HT1080 (cell line): ENCODE data around the gene IKBKE. TPM values are rescaled to one million over a fixed set of nuclear protein-coding genes. Genes with fewer than 3 reads are reported as not detected.

Experiments used
- DNase-seq: peaks from one replicate; pipeline ENCODE4 v3.0.0-alpha.2; 2015; ENCODE audit warnings: low read depth
- total RNA-seq: library from RNA; depleted of rRNA; stranded (reverse); fragments of >200 nt; shearing (Covaris generic); gene quantifications from 2 replicates; pipeline ENCODE4 v1.2.3, GENCODE V29; 2014

Gene IKBKE
- total RNA-seq, 1 experiment from 2014 or later: 14.3 TPM

GRCh38 chr1:206511362-206512057, 41.2 kb downstream of the IKBKE start:
- no peak for DNase-seq

- no peak for DNase-seq
Observed at GRCh38 chr1:206512058-206512850, 42.0 kb downstream of the IKBKE start.

- no peak for DNase-seq
Observed at GRCh38 chr1:206512851-206513180, 42.5 kb downstream of the IKBKE start.

- peak; percentile 81 for DNase-seq
Observed at GRCh38 chr1:206513312-206514111, 43.2 kb downstream of the IKBKE start.

- no peak for DNase-seq
Observed at GRCh38 chr1:206514813-206515387, 44.6 kb downstream of the IKBKE start.

GRCh38 chr1:206516728-206516990, 46.4 kb downstream of the IKBKE start:
- no peak for DNase-seq

GRCh38 chr1:206517784-206518183, 47.5 kb downstream of the IKBKE start:
- no peak for DNase-seq

GRCh38 chr1:206518206-206518605, 47.9 kb downstream of the IKBKE start:
- no peak for DNase-seq

- no peak for DNase-seq
Observed at GRCh38 chr1:206518743-206519142, 48.5 kb downstream of the IKBKE start.

GRCh38 chr1:206521127-206521526, 50.9 kb downstream of the IKBKE start:
- DNase-seq: no peak

- no peak for DNase-seq
Observed at GRCh38 chr1:206521694-206522402, 51.6 kb downstream of the IKBKE start.

- DNase-seq: peak; percentile 44
Observed at GRCh38 chr1:206524739-206525364, 54.6 kb downstream of the IKBKE start.

GRCh38 chr1:206526064-206526911, 56.0 kb downstream of the IKBKE start:
- DNase-seq: no peak

- no peak for DNase-seq
Observed at GRCh38 chr1:206529425-206529824, 59.1 kb downstream of the IKBKE start.

- DNase-seq: no peak
Observed at GRCh38 chr1:206532368-206532767, 62.1 kb downstream of the IKBKE start.

GRCh38 chr1:206534552-206534951, 64.3 kb downstream of the IKBKE start:
- DNase-seq: no peak

GRCh38 chr1:206535853-206536188, 65.5 kb downstream of the IKBKE start:
- no peak for DNase-seq

GRCh38 chr1:206537141-206537540, 66.9 kb downstream of the IKBKE start:
- DNase-seq: peak; percentile 70

- no peak for DNase-seq
Observed at GRCh38 chr1:206538086-206538770, 68.0 kb downstream of the IKBKE start.
